ENCODE results near the gene DDX55.
"Not testable (repeated sequence)": the region's sequence is repeated elsewhere in the genome, so short reads cannot be mapped to it uniquely, and the experiment has no call there.

DDX55 gene

DNA sequence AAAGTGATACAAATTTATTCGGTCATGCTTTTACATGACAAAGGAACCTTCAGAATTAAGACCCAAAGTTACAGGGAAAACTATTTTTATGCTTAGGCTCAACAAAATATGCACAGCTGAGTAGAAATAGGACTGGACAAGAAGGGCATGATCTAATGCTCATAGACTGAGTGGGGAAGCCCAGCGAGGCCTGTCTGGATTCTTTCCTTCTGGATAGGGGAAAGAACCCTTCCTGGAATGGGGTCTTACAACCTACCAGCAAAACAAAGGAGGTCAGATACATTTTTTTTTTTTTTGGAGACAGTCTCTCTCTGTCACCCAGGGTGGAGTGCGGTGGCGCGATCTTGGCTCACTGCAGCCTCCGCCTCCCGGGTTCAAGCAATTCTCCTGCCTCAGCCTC, 2.2 kb upstream of the DDX55 start:
- peaks cover 5% of the 10 kb centered on the region for H3K36me3 ChIP-seq (ENCODE audit: control insufficient read depth, insufficient read depth, low read length)
- H2BK15ac ChIP-seq (replicated peaks; ENCODE audit: low read depth), result no peak overlapping the region
- no peak overlapping the region for H3K9ac ChIP-seq (ENCODE audit: low read length)
- no peak overlapping the region for H3K23ac ChIP-seq (ENCODE audit: low read length)
- H3K79me1 ChIP-seq (ENCODE audit: low read length), result no peaks in the 10 kb centered on the region
- no peak overlapping the region for H3K4me3 ChIP-seq (ENCODE audit: low read length)
- no peak overlapping the region for H2BK5ac ChIP-seq (ENCODE audit: low read length)
- H3K27ac ChIP-seq (ENCODE audit: low read depth, low read length), result no peak overlapping the region
- no CpG with 5 or more reads among the region's 7 CpGs for WGBS (ENCODE audit: extremely low coverage, insufficient coverage, low lambda C conversion rate)
- H3K4me2 ChIP-seq (ENCODE audit: low read length), result no peak overlapping the region
- H2BK120ac ChIP-seq (ENCODE audit: low read depth, low read length), result no peak overlapping the region
- H3K56ac ChIP-seq (ENCODE audit: low read length), result no peak overlapping the region
- H3K79me2 ChIP-seq (ENCODE audit: control insufficient read depth, insufficient read depth, low read length), result peaks cover 26% of the 10 kb centered on the region
- no peak overlapping the region for H3K18ac ChIP-seq (ENCODE audit: low read length)
- no peak overlapping the region for H4K5ac ChIP-seq (ENCODE audit: low read length)
- H3K4me1 ChIP-seq (ENCODE audit: control insufficient read depth, low read depth, low read length), result peaks cover 2% of the 10 kb centered on the region
- H3K4ac ChIP-seq (ENCODE audit: low read depth, low read length), result no peak overlapping the region
- DNase-seq, result no peak
- no peak overlapping the region for H2AK5ac ChIP-seq (ENCODE audit: low read length)
- no peak overlapping the region for H4K8ac ChIP-seq (ENCODE audit: low read depth, low read length)
- H3K27me3 ChIP-seq (ENCODE audit: insufficient read depth, low read length, poor library complexity), result no peaks in the 10 kb centered on the region

DNA sequence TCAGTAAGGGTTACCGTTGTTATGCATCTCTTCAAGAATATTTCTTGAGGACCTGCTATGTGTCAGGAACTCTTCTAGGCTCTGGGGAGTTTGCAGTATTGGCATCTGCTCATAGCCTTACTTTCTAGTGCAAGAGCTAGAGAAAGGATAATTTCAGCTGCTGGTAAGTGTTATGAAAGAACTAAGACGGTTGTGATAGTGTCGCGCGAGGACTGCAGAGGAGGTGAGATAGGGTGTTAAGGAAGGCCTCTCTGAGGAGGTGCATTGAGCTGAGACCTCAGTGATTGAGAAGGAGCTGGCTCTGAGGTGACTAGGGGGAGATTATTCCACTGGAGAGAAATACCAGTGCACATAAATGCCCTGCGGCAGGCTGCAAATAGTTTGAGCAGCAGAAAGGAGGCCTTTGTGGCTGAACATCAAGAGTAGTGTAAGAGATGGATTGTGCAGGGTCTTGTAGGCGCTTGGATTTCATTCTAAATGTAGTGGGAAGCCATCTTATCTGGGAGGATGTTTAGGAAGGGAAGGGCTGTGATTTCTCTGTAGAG, 824 bp downstream of the DDX55 start:
- Histone ChIP-seq H3K27ac (ENCODE audit: low read depth, low read length) (no peak overlapping the region), H3K4ac (ENCODE audit: low read depth, low read length) (peak overlapping the region; percentile 95), H3K36me3 (ENCODE audit: control insufficient read depth, insufficient read depth, low read length) (peaks cover 5% of the 10 kb centered on the region), H2BK15ac (replicated peaks; ENCODE audit: low read depth) (no peak overlapping the region), H4K8ac (ENCODE audit: low read depth, low read length) (no peak overlapping the region), H3K9ac (ENCODE audit: low read length) (peak overlapping the region; percentile 97), H4K5ac (ENCODE audit: low read length) (no peak overlapping the region), H3K4me3 (ENCODE audit: low read length) (peak overlapping the region; percentile 94), H3K23ac (ENCODE audit: low read length) (no peak overlapping the region), H3K56ac (ENCODE audit: low read length) (peak overlapping the region; percentile 99), H2BK5ac (ENCODE audit: low read length) (no peak overlapping the region), H3K27me3 (ENCODE audit: insufficient read depth, low read length, poor library complexity) (no peaks in the 10 kb centered on the region), H2BK120ac (ENCODE audit: low read depth, low read length) (no peak overlapping the region), H3K79me1 (ENCODE audit: low read length) (peaks cover 4% of the 10 kb centered on the region), H3K18ac (ENCODE audit: low read length) (no peak overlapping the region), H2AK5ac (ENCODE audit: low read length) (no peak overlapping the region), H3K4me2 (ENCODE audit: low read length) (peak overlapping the region; percentile 89), H3K4me1 (ENCODE audit: control insufficient read depth, low read depth, low read length) (peaks cover 2% of the 10 kb centered on the region), H3K79me2 (ENCODE audit: control insufficient read depth, insufficient read depth, low read length) (peaks cover 37% of the 10 kb centered on the region)
- WGBS (ENCODE audit: extremely low coverage, insufficient coverage, low lambda C conversion rate), result no CpG with 5 or more reads among the region's 7 CpGs
- DNase-seq, result no peak

DNA sequence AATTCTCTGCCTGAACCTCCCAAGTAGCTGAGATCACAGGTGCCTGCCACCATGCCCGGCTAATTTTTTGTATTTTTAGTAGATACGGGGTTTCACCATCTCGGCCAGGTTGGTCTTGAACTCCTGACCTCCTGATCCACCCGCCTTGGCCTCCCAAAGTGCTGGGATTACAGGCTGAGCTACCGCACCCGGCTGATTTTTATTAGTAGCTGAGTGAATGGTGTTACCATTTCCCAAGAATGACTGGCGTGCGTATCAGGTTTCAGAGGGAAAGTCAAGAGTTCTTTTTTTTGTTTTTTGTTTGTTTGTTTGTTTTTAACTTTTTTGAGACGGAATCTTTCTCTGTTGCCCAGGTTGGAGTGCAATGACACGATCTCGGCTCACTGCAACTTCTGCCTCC, 1.6 kb downstream of the DDX55 start:
- no CpG with 5 or more reads among the region's 11 CpGs for WGBS (ENCODE audit: extremely low coverage, insufficient coverage, low lambda C conversion rate)
- not testable (repeated sequence) for H4K5ac ChIP-seq (ENCODE audit: low read length); H3K36me3 ChIP-seq (ENCODE audit: control insufficient read depth, insufficient read depth, low read length); H4K8ac ChIP-seq (ENCODE audit: low read depth, low read length); H2BK15ac ChIP-seq (replicated peaks; ENCODE audit: low read depth); H2AK5ac ChIP-seq (ENCODE audit: low read length); H3K4me3 ChIP-seq (ENCODE audit: low read length); H2BK5ac ChIP-seq (ENCODE audit: low read length); H3K18ac ChIP-seq (ENCODE audit: low read length); H3K27ac ChIP-seq (ENCODE audit: low read depth, low read length); H3K9ac ChIP-seq (ENCODE audit: low read length); H2BK120ac ChIP-seq (ENCODE audit: low read depth, low read length); H3K4ac ChIP-seq (ENCODE audit: low read depth, low read length); H3K79me1 ChIP-seq (ENCODE audit: low read length); H3K27me3 ChIP-seq (ENCODE audit: insufficient read depth, low read length, poor library complexity); H3K23ac ChIP-seq (ENCODE audit: low read length); DNase-seq; H3K4me1 ChIP-seq (ENCODE audit: control insufficient read depth, low read depth, low read length); H3K4me2 ChIP-seq (ENCODE audit: low read length); H3K56ac ChIP-seq (ENCODE audit: low read length)
- H3K79me2 ChIP-seq (ENCODE audit: control insufficient read depth, insufficient read depth, low read length), result peaks cover 37% of the 10 kb centered on the region

DNA sequence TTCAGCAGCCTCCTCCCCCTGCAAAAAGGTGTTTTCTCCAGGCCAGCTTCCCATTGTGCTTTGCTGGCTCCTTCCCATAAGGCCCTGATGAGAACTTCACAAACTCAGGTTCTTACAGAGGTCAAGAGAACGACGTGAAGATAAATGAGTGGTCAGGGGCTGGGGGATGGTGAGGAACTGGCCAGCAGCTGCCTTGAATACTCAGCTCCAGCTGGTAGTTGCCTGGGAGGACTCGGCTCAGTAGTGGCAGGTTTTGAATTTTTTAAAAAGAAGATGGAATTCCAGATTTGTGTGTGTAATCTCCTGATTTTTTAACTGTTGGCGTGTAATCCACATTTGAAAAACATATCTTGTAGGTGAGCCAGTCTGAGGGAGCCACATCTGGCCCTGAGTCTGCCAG, 5.9 kb downstream of the DDX55 start:
- Histone ChIP-seq H2AK5ac (ENCODE audit: low read length) (no peak overlapping the region), H2BK5ac (ENCODE audit: low read length) (no peak overlapping the region), H3K4me1 (ENCODE audit: control insufficient read depth, low read depth, low read length) (peaks cover 2% of the 10 kb centered on the region), H3K4me2 (ENCODE audit: low read length) (no peak overlapping the region), H3K79me2 (ENCODE audit: control insufficient read depth, insufficient read depth, low read length) (peaks cover 29% of the 10 kb centered on the region), H4K5ac (ENCODE audit: low read length) (no peak overlapping the region), H2BK15ac (replicated peaks; ENCODE audit: low read depth) (no peak overlapping the region), H3K27me3 (ENCODE audit: insufficient read depth, low read length, poor library complexity) (no peaks in the 10 kb centered on the region), H3K79me1 (ENCODE audit: low read length) (peaks cover 7% of the 10 kb centered on the region), H3K4me3 (ENCODE audit: low read length) (no peak overlapping the region), H3K27ac (ENCODE audit: low read depth, low read length) (no peak overlapping the region), H3K9ac (ENCODE audit: low read length) (no peak overlapping the region), H3K56ac (ENCODE audit: low read length) (no peak overlapping the region), H3K4ac (ENCODE audit: low read depth, low read length) (no peak overlapping the region), H3K23ac (ENCODE audit: low read length) (no peak overlapping the region), H3K18ac (ENCODE audit: low read length) (no peak overlapping the region), H3K36me3 (ENCODE audit: control insufficient read depth, insufficient read depth, low read length) (peaks cover 21% of the 10 kb centered on the region), H4K8ac (ENCODE audit: low read depth, low read length) (no peak overlapping the region), H2BK120ac (ENCODE audit: low read depth, low read length) (no peak overlapping the region)
- DNase-seq, result no peak
- WGBS (ENCODE audit: extremely low coverage, insufficient coverage, low lambda C conversion rate), result no CpG with 5 or more reads among the region's 4 CpGs

DNA sequence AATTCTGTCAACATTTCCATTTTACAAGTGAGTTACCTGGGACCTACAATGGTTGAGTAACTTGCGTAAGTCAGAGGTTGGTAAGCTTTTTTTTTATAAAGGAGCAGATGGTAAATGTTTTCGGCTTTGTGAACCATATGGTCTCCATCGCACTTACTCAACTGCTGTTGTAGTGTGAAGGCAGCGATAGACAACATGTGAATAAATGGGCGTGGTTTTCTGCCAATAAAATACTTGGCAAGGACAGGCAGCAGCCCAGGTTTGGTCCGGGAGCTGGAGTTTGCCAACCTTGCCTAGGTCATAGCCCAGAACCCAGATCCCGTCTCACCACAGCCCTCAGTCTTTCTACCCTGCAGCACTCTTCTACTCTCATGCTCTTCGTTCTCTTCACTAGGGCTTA, 6.3 kb downstream of the DDX55 start:
- H3K4me3 ChIP-seq (ENCODE audit: low read length), result no peak overlapping the region
- WGBS (ENCODE audit: extremely low coverage, insufficient coverage, low lambda C conversion rate), result no CpG with 5 or more reads among the region's 8 CpGs
- no peak overlapping the region for H2BK120ac ChIP-seq (ENCODE audit: low read depth, low read length)
- H2BK15ac ChIP-seq (replicated peaks; ENCODE audit: low read depth), result no peak overlapping the region
- no peaks in the 10 kb centered on the region for H3K27me3 ChIP-seq (ENCODE audit: insufficient read depth, low read length, poor library complexity)
- no peak overlapping the region for H3K18ac ChIP-seq (ENCODE audit: low read length)
- H3K4ac ChIP-seq (ENCODE audit: low read depth, low read length), result no peak overlapping the region
- H3K4me1 ChIP-seq (ENCODE audit: control insufficient read depth, low read depth, low read length), result no peaks in the 10 kb centered on the region
- no peak overlapping the region for H2AK5ac ChIP-seq (ENCODE audit: low read length)
- H4K5ac ChIP-seq (ENCODE audit: low read length), result no peak overlapping the region
- no peak overlapping the region for H2BK5ac ChIP-seq (ENCODE audit: low read length)
- no peak overlapping the region for H4K8ac ChIP-seq (ENCODE audit: low read depth, low read length)
- no peak overlapping the region for H3K27ac ChIP-seq (ENCODE audit: low read depth, low read length)
- peaks cover 7% of the 10 kb centered on the region for H3K79me1 ChIP-seq (ENCODE audit: low read length)
- peaks cover 24% of the 10 kb centered on the region for H3K79me2 ChIP-seq (ENCODE audit: control insufficient read depth, insufficient read depth, low read length)
- H3K56ac ChIP-seq (ENCODE audit: low read length), result no peak overlapping the region
- DNase-seq, result no peak
- no peak overlapping the region for H3K23ac ChIP-seq (ENCODE audit: low read length)
- no peak overlapping the region for H3K9ac ChIP-seq (ENCODE audit: low read length)
- H3K36me3 ChIP-seq (ENCODE audit: control insufficient read depth, insufficient read depth, low read length), result peaks cover 23% of the 10 kb centered on the region
- no peak overlapping the region for H3K4me2 ChIP-seq (ENCODE audit: low read length)

DNA sequence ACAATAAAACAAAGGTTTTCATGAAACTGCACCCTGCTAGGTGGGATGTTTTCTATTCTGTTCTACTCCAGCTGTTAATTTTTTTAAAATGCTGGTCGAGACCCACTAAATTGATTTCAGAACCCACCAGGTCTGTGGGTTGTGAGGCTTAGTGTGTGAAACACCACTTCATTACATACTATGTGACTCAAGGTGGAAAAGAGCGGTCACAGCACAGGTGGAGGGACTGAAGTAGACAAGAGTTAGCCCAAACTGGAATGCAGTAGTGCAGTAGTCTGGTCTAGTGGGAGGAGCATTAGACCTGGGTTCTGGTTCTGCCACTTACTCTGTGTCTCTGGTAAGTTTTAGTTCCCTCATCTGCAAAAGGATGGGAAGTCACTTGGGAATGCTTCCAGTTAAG, 12.2 kb downstream of the DDX55 start:
- no peak overlapping the region for H3K9ac ChIP-seq (ENCODE audit: low read length)
- H3K4me3 ChIP-seq (ENCODE audit: low read length), result no peak overlapping the region
- no peak overlapping the region for H2AK5ac ChIP-seq (ENCODE audit: low read length)
- no peak overlapping the region for H3K18ac ChIP-seq (ENCODE audit: low read length)
- no peak for DNase-seq
- no peak overlapping the region for H3K56ac ChIP-seq (ENCODE audit: low read length)
- H3K27me3 ChIP-seq (ENCODE audit: insufficient read depth, low read length, poor library complexity), result no peaks in the 10 kb centered on the region
- no peak overlapping the region for H3K4me2 ChIP-seq (ENCODE audit: low read length)
- H3K23ac ChIP-seq (ENCODE audit: low read length), result no peak overlapping the region
- H2BK120ac ChIP-seq (ENCODE audit: low read depth, low read length), result no peak overlapping the region
- no peaks in the 10 kb centered on the region for H3K79me2 ChIP-seq (ENCODE audit: control insufficient read depth, insufficient read depth, low read length)
- H2BK15ac ChIP-seq (replicated peaks; ENCODE audit: low read depth), result no peak overlapping the region
- no CpG with 5 or more reads among the region's 2 CpGs for WGBS (ENCODE audit: extremely low coverage, insufficient coverage, low lambda C conversion rate)
- peaks cover 34% of the 10 kb centered on the region for H3K36me3 ChIP-seq (ENCODE audit: control insufficient read depth, insufficient read depth, low read length)
- no peak overlapping the region for H3K27ac ChIP-seq (ENCODE audit: low read depth, low read length)
- H4K5ac ChIP-seq (ENCODE audit: low read length), result no peak overlapping the region
- H2BK5ac ChIP-seq (ENCODE audit: low read length), result no peak overlapping the region
- no peak overlapping the region for H3K4ac ChIP-seq (ENCODE audit: low read depth, low read length)
- H3K79me1 ChIP-seq (ENCODE audit: low read length), result peaks cover 5% of the 10 kb centered on the region
- H3K4me1 ChIP-seq (ENCODE audit: control insufficient read depth, low read depth, low read length), result no peaks in the 10 kb centered on the region
- H4K8ac ChIP-seq (ENCODE audit: low read depth, low read length), result no peak overlapping the region
